ENCODE results near the gene TNNT2.

Gene TNNT2

DNA sequence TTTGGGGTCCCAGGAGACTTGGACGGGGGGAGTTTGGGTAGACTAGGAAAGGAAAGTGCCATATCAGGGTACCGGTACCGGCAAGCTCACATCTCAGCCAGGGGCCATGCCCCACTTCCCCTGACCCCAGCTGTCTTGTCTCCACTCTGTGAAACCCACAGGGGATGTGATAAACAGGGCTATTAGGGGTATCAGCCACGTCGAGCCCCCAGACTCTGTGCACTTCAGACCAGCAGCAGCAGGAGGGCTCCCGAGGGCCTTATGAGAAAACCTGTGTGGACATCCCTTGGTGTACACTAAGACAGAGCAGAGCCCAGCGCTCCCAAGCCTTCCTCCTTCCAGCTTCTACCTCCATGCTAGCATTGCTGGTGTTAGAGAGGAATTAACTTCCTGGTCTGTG, 46.3 kb downstream of the TNNT2 start:
- DNase-seq, result no peak

DNA sequence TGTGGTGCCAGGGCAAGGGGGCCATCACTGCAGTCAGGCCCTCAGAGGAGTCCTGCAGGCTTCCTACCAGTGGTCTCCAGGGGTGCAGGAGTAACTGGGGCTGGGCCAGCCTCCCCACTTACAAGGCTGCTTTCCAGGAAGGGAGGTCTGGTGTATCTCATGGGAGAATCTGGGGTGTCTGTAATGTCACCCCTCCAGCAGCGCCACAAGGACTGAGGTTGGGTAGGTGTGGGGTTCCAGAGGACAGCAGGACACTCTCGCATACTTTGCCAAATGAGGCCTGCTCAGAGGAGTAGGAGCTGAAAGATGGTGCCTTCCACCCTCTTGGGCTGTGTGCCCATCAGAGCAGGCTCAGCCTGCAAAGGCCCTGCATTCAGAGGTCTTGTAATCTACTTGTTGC, 46.9 kb downstream of the TNNT2 start:
- DNase-seq, result no peak

DNA sequence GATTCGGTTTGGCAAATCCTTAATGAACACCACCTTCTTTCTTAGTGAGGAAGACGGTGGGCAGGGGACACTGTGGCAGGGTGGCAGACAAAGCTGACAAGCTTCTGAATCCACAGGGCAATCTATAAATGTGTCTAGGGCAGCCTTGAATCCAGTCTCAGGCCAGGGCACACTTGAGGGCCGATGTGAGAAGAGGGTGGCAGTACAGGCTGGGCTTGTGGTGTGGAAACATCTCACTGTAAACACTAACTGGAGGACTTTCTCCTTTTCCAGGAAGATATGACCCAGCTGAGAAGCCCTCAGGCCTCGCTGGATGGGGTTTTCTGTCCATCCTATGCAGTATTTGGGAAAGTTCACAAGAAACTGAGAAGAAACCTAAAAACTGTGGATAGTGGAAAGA, 47.7 kb downstream of the TNNT2 start:
- no peak for DNase-seq

DNA sequence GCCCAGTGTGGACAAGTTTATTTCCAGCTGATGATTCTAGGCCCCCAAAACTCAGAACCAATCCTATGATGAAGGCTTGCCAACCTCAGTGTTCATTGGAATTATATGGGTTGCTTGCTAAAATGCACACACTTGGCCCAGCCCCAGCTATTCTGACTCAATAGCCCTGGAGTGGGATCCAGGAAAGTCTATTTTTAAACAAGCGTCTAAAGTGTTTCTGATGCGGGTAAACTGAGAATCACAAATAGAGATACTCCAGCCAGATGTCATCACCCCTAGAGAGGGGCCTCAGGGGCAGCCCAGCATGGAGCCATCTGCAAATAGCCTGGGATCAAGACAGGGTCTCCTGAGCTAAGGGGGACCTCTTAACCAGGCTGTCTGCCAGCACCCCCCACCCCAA, 48.2 kb downstream of the TNNT2 start:
- DNase-seq, result no peak

DNA sequence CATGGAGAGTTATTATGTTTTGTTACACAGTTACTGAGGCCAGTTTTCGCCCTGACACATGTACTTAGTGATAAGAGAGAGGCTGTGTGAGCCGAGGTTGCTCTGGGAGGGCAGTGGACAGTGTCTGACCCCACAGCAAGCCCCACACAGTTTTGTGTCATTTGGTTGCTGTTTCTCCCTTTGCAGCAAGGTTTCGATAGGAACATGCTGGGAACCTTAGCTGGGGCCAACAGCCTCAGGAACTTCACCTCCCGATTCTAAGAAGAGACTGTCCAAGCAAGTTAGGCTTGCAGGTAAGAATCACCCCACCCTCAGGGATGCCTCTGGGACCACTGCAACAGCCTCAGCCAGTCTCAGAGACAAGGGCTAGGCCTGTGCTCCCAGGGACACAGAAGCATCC, 48.9 kb downstream of the TNNT2 start:
- no peak for DNase-seq

DNA sequence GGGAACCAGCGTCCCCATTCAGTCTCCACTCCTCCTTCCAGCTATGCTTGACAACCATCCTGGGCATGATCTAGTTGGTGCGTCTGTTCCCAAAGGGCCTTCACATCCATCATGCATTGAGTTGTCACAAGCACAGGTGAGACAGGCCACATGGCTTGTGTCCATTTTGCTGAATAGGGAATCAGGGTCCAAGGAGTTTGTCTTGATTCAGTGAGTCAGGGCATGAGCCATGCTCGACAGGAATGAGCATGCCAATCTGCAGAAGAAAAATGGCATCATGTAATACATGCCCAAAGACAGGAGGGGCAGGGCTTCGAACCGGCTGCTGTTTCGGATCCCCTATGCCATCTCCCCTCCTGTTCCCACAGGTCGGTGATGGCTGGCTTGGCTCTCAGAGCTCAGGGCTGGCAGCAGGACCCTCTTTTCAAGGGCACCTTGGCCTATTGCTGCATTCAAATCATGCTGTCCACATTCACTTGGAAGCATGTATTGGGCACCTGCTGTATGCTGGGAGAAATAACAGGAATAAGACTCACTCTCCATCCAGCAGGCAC, 49.7 kb downstream of the TNNT2 start:
- no peak for DNase-seq

DNA sequence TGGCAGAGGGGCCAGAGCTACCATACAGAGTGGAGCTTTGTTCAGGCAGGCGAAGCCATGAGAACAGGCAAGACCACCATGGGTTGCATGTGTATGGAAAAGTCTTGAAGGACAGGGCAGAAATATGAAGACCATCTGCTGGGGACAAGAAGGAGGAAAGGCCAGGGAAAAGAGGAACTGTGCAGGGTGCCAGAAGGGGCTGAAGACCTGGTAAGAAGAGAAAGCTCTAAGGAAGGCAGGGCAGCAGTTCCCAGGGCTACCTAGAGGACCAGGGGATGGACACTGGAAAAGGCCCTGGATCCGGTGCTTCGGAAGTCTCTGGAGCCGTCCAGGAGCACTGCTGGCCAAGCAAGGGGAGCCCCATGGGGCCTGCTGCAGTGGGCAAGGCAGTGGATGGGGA, 50.8 kb downstream of the TNNT2 start:
- no peak for DNase-seq

DNA sequence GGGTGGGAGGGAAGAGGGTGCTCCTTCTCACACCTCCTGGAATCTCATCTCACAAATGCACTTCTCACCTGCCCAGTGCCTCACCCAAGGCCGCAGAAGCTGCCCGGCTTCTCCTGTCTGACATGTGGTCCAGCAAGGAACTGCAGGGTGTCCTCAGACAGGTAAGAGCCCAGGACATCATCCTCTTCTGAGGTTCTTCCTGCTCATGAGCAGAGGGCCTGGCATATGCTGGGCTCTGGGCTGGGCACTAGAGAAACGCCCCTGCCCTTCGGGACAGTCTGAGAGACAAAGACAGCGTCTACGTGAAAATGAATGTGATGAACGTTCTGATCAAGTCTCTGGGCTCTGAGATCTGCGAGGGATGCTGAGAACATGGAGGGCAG, 51.8 kb downstream of the TNNT2 start:
- DNase-seq, result no peak

DNA sequence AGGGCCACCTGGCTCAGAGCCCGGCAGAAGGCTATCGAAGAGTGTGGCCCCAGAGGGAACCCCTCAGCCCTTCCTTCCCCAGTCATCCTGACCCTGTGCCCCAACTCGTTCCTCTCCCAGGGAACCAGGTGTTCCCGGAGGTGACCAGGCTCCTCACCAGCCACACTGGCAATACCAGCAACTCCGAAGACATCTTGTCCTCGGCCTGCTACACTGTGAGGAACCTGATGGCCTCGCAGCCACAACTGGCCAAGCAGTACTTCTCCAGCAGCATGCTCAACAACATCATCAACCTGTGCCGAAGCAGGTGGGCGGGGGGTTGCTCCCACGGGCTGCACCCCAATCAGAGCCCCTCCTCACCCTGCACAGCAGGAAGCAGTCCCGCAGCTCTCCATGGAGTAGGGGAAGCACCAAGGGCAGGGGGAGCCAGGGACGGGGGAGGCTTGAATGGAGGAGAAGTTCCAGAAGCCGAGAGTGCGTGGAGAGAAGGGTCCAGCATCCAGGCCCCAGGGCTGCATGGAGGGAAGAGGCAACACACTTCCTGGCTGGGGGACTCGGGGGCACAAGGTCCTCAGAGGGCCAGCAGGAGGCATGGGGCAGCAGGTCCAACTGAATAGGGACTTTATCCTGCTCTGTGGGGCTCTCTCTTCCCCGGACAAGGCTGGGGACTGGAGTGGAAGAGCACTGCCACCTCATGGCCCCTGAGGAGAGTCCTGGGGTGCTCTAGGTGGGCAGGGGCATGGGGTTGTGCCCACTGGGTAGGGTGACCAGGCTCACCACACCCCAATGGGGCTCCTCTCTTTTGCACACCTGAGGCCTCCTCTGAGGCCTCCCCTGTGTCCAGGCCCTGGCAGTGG, 52.4 kb downstream of the TNNT2 start:
- DNase-seq, result no peak

DNA sequence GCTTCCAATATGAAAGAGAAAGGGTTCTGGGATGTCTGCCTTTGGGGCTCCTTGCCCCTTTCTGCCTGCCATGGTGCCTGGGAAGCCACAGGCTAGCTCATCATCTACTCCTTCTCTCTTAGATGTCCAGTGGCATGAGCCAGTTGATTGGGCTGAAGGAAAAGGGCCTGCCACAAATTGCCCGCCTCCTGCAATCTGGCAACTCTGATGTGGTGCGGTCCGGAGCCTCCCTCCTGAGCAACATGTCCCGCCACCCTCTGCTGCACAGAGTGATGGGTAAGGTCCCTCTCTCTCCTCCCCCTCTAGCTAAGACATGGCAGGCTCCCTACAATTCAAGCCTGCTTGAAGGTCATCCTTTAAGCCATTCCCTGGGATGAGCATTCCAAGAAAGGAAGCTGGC, 53.2 kb downstream of the TNNT2 start:
- no peak for DNase-seq

DNA sequence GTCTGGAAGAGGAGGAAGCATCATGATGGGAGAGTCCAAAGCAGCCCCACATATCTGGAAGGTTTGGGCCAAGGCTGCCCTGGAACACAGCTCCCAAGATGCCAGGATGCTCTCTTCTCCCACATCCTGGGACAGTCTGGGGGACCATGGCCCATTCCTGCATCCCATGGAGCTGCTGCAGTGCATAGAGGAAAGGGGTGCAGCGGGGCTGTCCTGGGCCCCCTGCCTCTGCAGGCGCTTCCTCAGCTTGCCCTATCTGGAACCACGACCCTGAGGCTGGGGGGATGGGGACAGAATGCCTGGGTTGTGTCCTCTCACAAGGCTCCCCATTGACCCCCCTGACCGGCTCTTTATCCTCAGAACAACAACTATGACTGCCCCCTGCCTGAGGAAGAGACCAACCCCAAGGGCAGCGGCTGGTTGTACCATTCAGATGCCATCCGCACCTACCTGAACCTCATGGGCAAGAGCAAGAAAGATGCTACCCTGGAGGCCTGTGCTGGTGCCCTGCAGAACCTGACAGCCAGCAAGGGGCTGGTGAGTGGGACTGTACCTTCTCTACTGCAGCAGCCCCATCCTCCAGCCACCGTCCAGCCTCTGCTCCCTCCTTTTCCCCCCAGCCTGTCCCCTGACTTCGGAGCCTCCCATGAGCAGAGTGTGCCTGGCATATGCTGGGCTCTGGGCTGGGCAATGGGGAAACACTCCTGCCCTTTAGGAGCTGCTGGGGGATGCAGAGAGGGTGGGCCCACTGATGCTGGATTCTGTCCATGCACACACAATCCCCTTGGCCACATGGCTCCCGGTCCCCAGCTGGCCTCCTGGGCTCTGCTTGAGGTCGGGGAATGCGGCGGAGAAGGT, 54.6 kb downstream of the TNNT2 start:
- no peak for DNase-seq

DNA sequence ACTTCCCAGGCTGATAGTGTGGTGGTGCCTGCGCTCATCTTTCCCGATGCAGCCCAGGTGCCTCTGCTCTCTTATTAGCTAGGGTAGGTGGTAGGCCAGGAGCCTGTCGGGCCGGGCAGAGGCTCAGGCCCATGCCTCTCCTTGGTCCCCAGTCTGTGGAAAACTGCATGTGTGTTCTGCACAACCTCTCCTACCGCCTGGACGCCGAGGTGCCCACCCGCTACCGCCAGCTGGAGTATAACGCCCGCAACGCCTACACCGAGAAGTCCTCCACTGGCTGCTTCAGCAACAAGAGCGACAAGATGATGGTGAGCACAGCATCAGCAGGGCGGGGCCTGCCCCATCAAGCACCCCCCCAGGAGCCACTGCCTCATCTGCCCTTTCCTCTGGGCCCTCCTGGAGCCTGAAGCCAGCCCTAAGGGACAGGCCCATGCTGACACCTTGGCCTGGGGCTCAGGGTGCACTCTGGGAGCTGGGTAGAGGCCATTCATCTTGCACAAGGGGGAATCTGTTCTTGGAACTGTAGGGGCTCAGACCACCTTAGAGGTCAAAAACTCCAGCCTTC, 55.6 kb downstream of the TNNT2 start:
- no peak for DNase-seq

DNA sequence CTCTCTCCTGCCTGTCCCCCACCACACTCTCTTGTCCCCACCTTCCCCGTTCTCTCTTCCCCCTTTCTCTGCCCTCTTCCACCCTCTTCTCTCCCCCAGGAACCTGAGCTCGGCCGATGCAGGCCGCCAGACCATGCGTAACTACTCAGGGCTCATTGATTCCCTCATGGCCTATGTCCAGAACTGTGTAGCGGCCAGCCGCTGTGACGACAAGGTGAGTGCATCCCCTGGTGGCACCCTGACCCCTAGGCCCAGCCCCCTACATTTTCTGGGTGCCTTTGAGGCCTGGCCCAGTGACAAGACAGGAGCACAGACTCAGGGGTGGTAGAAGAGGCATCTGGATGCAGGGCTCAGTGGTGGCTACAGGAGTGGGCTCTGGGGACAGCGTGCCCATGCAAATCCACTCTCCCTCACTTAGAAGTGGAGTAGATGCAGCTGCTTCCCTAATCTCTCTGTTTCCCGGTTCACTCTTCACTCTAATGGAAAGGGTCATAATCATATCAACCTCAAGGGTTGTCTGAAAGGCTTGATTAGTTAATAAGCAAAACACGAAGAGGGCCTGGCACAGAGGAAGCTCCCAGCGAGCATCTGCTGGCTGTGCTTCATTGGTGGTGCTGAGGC, 57.2 kb downstream of the TNNT2 start:
- peak; percentile 63 for DNase-seq

DNA sequence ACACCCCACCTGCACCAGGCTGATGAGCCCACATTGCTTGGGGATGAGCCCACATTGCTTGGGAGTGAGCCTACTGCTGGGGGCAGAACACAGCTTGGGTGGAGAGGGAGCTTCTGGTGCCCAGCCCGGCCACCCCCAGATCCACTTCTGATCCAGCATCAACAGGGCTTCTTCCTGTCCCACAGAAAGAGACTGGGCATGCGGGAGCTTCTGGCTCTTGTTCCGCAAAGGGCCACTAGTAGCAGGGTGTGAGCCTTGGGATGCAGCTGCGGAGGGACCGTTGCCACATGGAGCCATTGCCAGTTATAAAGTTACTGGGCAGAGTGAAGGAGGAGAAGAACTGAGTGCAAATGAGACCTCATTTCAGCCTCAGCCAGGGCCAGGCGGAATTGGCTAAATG, 57.8 kb downstream of the TNNT2 start:
- DNase-seq, result no peak

DNA sequence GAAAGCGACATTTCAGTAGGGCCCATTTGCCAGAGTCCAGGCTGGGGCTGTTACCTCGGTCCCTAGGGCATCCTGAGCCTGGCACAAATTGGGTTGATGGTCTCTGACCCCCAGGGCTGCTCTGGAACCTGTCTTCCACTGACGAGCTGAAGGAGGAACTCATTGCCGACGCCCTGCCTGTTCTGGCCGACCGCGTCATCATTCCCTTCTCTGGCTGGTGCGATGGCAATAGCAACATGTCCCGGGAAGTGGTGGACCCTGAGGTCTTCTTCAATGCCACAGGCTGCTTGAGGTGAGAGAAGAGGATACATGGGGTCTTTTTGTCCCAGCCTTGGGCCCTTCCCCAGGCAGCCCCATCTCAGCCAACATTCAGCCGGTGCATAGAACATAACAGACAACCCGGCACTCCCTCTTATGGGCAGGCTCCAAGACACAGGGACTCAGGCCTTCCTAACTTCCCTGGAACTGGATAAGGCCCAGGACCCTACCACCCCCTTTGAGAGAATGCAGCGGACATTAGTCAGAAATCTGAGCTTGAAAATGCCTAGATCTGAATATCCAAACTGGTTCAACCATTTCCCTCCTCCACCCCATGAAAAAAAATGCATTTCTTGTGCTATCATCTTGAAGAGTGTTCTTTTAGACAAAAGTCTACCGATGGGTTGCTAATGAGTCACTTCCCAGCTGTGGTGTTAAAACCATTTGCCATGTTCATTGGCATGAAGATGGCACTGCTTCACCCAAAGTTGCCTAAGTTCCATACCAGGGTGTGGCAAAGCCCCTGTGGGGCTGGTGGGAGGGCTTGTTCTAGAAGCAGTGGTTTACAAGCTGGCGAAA, 58.8 kb downstream of the TNNT2 start:
- no peak for DNase-seq

DNA sequence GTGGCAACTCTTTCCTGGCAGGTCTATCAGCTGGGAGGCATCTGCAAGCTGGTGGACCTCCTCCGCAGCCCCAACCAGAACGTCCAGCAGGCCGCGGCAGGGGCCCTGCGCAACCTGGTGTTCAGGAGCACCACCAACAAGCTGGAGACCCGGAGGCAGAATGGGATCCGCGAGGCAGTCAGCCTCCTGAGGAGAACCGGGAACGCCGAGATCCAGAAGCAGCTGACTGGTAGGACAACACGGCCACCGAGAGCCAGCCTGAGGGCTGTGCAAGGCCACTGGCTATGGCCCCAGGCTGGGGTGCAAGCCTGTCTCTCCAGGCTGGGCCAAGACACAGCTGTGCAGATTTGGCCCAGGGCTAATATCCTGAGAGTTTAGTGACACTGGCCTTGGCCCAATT, 59.9 kb downstream of the TNNT2 start:
- no peak for DNase-seq

DNA sequence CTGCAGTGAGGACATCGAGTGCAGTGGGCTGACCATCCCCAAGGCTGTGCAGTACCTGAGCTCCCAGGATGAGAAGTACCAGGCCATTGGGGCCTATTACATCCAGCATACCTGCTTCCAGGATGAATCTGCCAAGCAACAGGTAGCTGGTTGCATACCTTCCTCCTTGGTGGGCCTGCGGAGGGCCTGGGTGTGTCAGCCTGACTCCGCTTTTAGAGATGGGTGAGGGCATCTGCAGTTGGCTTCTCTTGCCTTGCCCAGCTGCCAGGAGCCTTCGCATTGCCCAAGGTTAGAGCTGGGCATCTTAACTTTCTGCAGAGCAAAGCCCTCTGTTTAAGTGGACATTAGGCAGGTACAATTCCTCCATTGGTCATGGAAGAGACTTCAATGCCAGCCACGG, 60.9 kb downstream of the TNNT2 start:
- no peak for DNase-seq

DNA sequence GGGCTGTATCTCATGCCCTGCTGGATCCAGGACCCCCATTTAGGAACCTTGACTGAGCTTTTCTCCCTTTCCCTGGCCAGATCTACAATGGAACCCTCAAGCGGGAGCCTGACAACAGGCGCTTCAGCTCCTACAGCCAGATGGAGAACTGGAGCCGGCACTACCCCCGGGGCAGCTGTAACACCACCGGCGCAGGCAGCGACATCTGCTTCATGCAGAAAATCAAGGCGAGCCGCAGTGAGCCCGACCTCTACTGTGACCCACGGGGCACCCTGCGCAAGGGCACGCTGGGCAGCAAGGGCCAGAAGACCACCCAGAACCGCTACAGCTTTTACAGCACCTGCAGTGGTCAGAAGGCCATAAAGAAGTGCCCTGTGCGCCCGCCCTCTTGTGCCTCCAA, 64.4 kb downstream of the TNNT2 start:
- DNase-seq, result no peak

DNA sequence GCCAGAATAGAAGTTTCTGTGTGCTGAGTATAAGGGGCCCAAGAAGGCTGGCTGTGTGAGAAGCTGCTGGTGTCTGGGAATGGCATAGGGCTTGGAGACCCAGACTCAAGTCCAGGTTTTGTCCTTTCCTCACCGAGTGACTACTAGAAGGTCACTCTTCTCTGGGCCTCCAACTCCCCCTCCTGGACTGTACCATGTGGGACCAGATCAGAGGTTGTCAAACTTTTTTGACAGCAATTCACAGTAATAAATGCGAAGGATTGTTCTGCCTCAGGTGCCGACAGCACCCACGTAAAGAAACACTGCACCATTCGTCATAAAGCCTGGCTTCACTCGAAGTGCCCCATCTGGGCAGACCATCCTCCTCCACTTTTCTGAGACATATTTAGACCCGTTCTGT, 65.2 kb downstream of the TNNT2 start:
- no peak for DNase-seq

DNA sequence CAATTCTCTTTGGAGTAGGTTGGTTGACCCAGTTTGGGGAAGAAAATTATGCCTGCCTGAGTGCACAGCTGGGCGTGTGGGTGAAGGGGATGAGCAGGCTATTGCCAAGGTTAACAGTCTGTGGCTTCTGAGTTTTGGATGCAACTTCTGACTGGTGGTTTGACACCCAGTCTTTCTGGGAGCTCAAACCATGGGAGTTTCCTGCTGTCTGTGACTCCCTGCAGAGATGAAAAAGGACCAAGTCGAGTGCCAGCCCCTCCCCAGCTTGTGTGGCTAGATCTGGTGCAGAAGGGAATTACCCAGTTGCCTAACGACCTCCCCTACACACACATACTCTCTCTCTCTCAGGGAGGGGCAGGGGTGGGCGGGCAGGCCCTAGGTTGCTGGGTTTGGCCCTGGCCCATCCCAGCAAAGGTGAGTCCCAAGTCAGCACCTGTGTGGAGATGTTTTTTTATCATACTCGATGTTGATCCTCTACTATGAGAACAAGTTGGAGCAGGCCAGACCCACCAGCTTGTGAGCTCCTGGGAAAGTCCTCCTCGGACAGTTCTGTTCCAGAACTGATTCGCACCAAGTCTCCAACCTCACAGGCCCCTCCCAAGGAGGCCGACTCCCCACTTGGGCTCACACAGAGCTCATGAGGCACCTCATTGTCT, 66.0 kb downstream of the TNNT2 start:
- DNase-seq, result no peak

DNA sequence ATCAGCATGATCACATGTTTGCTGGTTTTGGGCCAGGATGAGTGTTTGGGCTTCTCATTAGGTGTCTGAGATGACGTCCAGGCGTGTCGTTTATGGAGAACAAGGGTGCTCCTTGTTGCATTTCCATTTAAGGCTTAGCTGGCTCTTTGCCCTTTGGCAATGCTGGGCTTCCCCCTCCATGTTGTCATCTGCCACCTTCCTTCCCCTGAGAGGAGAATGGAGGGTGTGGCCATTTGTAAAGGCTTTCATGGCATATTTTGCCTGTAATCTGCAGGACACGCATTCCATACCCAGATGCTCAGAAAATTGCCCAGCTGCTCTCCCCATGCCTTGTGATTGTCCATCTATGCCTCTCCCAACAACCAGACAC, 66.5 kb downstream of the TNNT2 start:
- DNase-seq, result peak; percentile 95
